Adrenal gland (tissue), 12 donors: Measurements from ENCODE around the gene KIF1A. TPM values are rescaled to one million over a fixed set of nuclear protein-coding genes. Genes with fewer than 3 reads are reported as not detected.

Experiments used
- DNase-seq, 7 donors: peaks; one replicate each; pipeline ENCODE4 v3.0.0-alpha.2; 2019 to 2020
- H3K27ac ChIP-seq, 5 donors: fragments of 200-600 bp; sonication (generic) in 4 of 5; 1 replicate in 3 of 5; 2 replicates in 2 of 5; pipeline versions ENCODE4 v1.5.1 to v1.8.0; 2016 to 2020; ENCODE audit warnings: mild to moderate bottlenecking in 1 of 5
- H3K27me3 ChIP-seq: fragments of 200-600 bp; 2 replicates; pipeline ENCODE4 v1.8.0; 2021
- H3K36me3 ChIP-seq, 2 donors: fragments of 200-600 bp; replicated peaks in 1 of 2; 1 replicate in 1 of 2; 2 replicates in 1 of 2; pipeline versions ENCODE4 v1.5.1 to v1.8.0; 2018 to 2022
- H3K4me1 ChIP-seq, 2 donors: fragments of 200-600 bp; replicated peaks in 1 of 2; 1 replicate in 1 of 2; 2 replicates in 1 of 2; pipeline versions ENCODE4 v1.5.1 to v1.8.0; 2018 to 2021
- H3K4me3 ChIP-seq, 4 donors: fragments of 200-600 bp; sonication (generic) in 3 of 4; one replicate each; pipeline ENCODE4 v1.5.1; 2016 to 2018
- H3K9me3 ChIP-seq, 3 donors: fragments of 200-600 bp; sonication (generic) in 1 of 3; replicated peaks in 1 of 3; 1 replicate in 2 of 3; 2 replicates in 1 of 3; pipeline versions ENCODE4 v1.5.1 to v1.8.0; 2016 to 2021
- POLR2A ChIP-seq, 2 donors: fragments of 450-650 bp; IDR thresholded peaks; one replicate each; pipeline ENCODE4 v1.6.1; 2017; ENCODE audit warnings: antibody characterized with exemption in 2 of 2, mild to moderate bottlenecking in 2 of 2, moderate library complexity in 1 of 2
- WGBS, 4 donors: extraction: QIAGEN DNeasy Blood & Tissue Kit in 2 of 4; methylation state at CpG; one replicate each; pipeline versions ENCODE4 v1.1.5 to v1.1.7; 2013 to 2017; 5-methylcytosine and 5-hydroxymethylcytosine counted together
- intact Hi-C, 2 donors: fragments of 100-400 bp; cut with DNase I; formaldehyde crosslinking; loops; one replicate each; pipeline versions ENCODE4 v1.14.1 to v1.15.0; 2022 to 2023
- polyA plus RNA-seq, 3 donors: library from polyadenylated mRNA; stranded (reverse); fragments of 200-250 nt in 2 of 3; fragments of 350-450 nt in 1 of 3; fragmentation: Illumina TruSeq in 1 of 3; extraction: RNeasy Lipid Tissue Mini Kit (QIAGEN cat#74804) in 1 of 3; gene quantifications; one replicate each; pipeline ENCODE4 v1.2.3, GENCODE V29; 2013 to 2014
- total RNA-seq, 9 donors: library from RNA; depleted of rRNA in 4 of 9; stranded (reverse); fragments of >200 nt in 4 of 9; fragments of 120-200 nt in 1 of 9; fragmentation: NEBNext Ultra II Directional in 1 of 9; extraction: Animal tissue kit (Norgen Biotek cat#: 25700) in 1 of 9; gene quantifications; one replicate each; pipeline versions ENCODE4 v1.1.0 to v1.2.4, GENCODE V29; 2013 to 2023
- TF ChIP-seq, protein P1 (sequence below), 6 experiments: fragments of 450-650 bp in 4 of 6; fragments of 200-600 bp in 2 of 6; sonication (generic) in 1 of 6; IDR thresholded peaks; 1 replicate in 5 of 6; 2 replicates in 1 of 6; pipeline versions ENCODE4 v1.5.1 to v1.8.0; 2016 to 2021; ENCODE audit warnings: antibody characterized with exemption in 6 of 6, mild to moderate bottlenecking in 2 of 6, moderate library complexity in 1 of 6
- donor health status: healthy with polysubstance abuse.
- donor health status: Bipolar disorder and iron deficiency.
- donor health status: DM: yes; HTN: yes; CAD: no.
- donor health status: DM: no; HTN: no; CAD: no.
- donor health status: DM: no; HTN: no; CAD: no.
- donor health status: DM: yes; HTN: yes; CAD: no.

The KIF1A gene
- total and polyA plus RNA-seq, 12 donors = 0.35 to 106 (median 11.5) TPM

DNA sequence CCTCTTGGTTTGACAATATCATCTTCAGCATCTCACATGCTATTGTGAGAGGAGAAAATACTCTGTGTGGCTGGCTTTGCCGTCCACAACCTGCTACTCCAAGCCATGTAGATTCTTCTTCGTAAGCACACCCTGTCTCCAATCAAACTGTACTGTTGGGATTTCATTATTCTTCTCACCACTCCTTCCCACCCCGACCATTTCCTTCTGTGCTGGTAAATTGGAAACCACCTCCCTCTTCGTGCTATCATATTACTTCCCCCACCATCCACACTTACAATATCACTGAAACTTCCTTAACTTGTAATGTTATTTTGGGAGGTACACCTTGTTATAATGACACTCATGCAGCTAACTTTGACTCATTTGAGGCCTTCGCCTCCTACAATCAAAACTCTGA, 45.4 kb upstream of the KIF1A start:
- TF ChIP-seq, protein P1, sequence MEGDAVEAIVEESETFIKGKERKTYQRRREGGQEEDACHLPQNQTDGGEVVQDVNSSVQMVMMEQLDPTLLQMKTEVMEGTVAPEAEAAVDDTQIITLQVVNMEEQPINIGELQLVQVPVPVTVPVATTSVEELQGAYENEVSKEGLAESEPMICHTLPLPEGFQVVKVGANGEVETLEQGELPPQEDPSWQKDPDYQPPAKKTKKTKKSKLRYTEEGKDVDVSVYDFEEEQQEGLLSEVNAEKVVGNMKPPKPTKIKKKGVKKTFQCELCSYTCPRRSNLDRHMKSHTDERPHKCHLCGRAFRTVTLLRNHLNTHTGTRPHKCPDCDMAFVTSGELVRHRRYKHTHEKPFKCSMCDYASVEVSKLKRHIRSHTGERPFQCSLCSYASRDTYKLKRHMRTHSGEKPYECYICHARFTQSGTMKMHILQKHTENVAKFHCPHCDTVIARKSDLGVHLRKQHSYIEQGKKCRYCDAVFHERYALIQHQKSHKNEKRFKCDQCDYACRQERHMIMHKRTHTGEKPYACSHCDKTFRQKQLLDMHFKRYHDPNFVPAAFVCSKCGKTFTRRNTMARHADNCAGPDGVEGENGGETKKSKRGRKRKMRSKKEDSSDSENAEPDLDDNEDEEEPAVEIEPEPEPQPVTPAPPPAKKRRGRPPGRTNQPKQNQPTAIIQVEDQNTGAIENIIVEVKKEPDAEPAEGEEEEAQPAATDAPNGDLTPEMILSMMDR (IDR thresholded peaks at IDR 0.05) = no peak
- TF ChIP-seq POLR2A (IDR thresholded peaks at IDR 0.05) = no peak

DNA sequence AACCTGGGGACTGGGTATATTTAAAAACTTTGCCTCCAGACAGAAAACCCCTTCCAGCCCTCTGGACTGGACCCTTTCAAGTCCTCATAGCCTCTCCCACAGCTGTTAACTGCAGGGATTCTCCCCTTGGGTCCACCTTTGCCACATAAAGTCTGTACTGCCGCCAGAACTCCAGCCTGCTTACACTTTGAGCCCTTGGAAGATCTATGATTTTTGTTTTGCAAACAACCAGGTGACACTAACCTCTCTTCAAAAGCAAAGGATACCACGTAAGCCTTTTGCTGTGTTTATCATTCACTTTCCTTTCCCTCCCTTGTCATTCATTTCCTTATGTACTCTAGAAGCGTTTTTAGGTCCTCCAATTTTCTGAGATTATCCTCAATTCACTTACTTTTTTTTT, 44.5 kb upstream of the KIF1A start:
- Histone ChIP-seq H3K36me3 (no peaks in the 10 kb centered on the region), H3K9me3 (no peaks in the 10 kb centered on the region), H3K27ac (no peak overlapping the region), H3K4me1 (no peaks in the 10 kb centered on the region), H3K27me3 (no peaks in the 10 kb centered on the region), H3K4me3 (no peak overlapping the region)
- TF ChIP-seq POLR2A (IDR thresholded peaks at IDR 0.05) = no peak
- TF ChIP-seq, protein P1 (IDR thresholded peaks at IDR 0.05) = no peak
- 83 to 92% (median 86%) methylated on average over 3 of the region's 3 CpGs for WGBS, 4 donors
- intact Hi-C loops = no loop called here
- no peak for DNase-seq

More for the DNA sequence above, 45.4 kb upstream of the KIF1A start:
- 76 to 87% (median 80%) methylated on average over 5 of the region's 5 CpGs for WGBS, 4 donors
- DNase-seq = no peak
- Histone ChIP-seq H3K27me3 (no peaks in the 10 kb centered on the region), H3K27ac (no peak overlapping the region), H3K4me1 (no peaks in the 10 kb centered on the region), H3K9me3 (no peaks in the 10 kb centered on the region), H3K4me3 (no peak overlapping the region), H3K36me3 (no peaks in the 10 kb centered on the region)
- intact Hi-C loops = no loop called here

DNA sequence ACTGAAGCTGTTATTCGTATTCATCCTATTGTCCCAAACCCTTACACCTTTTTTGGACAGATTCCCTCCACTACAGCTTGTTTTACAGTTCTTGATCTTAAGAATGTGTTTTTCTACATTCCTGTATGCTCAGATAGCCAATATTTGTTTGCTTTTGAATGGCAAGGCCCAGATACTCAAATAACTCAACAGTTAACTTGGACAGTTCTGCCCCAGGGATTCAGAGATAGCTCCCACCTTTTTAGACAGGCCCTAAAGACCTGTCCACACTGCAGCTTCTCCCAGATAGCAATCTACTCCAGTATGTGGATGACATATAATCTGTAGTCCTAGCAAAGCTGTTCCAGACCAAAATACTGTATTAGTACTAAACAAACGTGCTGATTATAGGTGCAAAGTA, 41.5 kb upstream of the KIF1A start:
- no peak for DNase-seq
- WGBS, 4 donors = 84 to 89% (median 88%) methylated on average over 2 of the region's 2 CpGs
- no peak for TF ChIP-seq POLR2A (IDR thresholded peaks at IDR 0.05)
- TF ChIP-seq, protein P1 (IDR thresholded peaks at IDR 0.05) = no peak
- intact Hi-C loops = no loop called here
- Histone ChIP-seq H3K27ac (no peak overlapping the region), H3K4me3 (no peak overlapping the region), H3K9me3 (no peaks in the 10 kb centered on the region), H3K27me3 (no peaks in the 10 kb centered on the region), H3K4me1 (no peaks in the 10 kb centered on the region), H3K36me3 (no peaks in the 10 kb centered on the region)

DNA sequence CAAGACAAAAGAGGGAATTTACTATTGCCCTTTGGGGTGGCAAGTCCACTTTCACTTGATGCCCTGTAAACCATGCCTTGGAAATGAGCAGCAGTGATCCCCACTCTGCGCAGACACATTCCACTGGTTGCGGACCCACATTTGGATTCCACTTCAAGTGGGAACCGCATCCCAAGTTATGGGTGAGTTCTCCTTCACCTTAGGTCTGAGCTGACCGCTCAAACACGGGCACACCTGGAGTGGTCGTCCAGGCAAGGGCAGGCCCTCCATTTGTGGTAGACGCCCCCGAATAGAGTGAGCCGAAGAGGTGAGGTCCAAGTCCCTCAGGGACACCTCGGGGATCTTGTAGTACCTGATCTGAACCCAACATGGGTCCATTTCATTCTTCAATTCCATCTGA, 38.9 kb upstream of the KIF1A start:
- intact Hi-C loops = loop anchor here in 1 of 2 donors (10.0 kb wide), 3 partner anchors 126 to 356 kb away; no protein-coding TSS in a partner anchor
- no peak for TF ChIP-seq POLR2A (IDR thresholded peaks at IDR 0.05)
- TF ChIP-seq, protein P1 (IDR thresholded peaks at IDR 0.05) = no peak
- H3K27me3 ChIP-seq = no peaks in the 10 kb centered on the region
- H3K4me1 ChIP-seq = no peaks in the 10 kb centered on the region
- H3K27ac ChIP-seq = no peak overlapping the region
- 88 to 90% (median 89%) methylated on average over 8 to 10 of the region's 10 CpGs for WGBS, 4 donors
- H3K36me3 ChIP-seq = no peaks in the 10 kb centered on the region
- H3K9me3 ChIP-seq = no peaks in the 10 kb centered on the region
- no peak overlapping the region for H3K4me3 ChIP-seq
- no peak for DNase-seq
